Measurements from ENCODE around the gene PPP4C. TPM values are rescaled to one million over a fixed set of nuclear protein-coding genes. Genes with fewer than 3 reads are reported as not detected.

PPP4C gene
- total and polyA plus RNA-seq, 7 experiments from 2014 or later = 68.4 to 176 (median 104) TPM

- ChIA-PET POLR2A (interaction anchor here (0.9 to 10.4 kb wide), 10 partner anchors 11 to 323 kb away, joined by 3 to 216 read pairs (median 6); partner anchors contain the start of genes ALDOA, CORO1A and PPP4C), CTCF (interaction anchor here (0.8 to 1.0 kb wide), 2 partner anchors 40 to 88 kb away, joined by 3 read pairs; partner anchors contain the start of gene CORO1A)
- Mint-ChIP-seq H3K9me3 (peaks cover 0 to 40% (median 23%) of the 10 kb centered on the region in 11 donors), H3K27ac (peak overlapping the region; percentile 89 to 96 (median 92)), H3K27me3 (no peaks in the 10 kb centered on the region), H3K4me1 (peaks cover 27 to 49% (median 41%) of the 10 kb centered on the region in 7 donors), H3K4me3 (peak overlapping the region; percentile 80 to 96 (median 90)), H3K36me3 (peaks cover 8 to 41% (median 30%) of the 10 kb centered on the region in 5 donors)
- intact Hi-C loops (cut with micrococcal nuclease) = loop anchor here (1.0 to 10.0 kb wide), 10 partner anchors 20 to 599 kb away; partner anchors contain the start of genes MAPK3 (in 2 of the 2), ALDOA (in 1 of the 2), CORO1A (in 1 of the 2) and FBRS (in 1 of the 2)
- no peaks in the 10 kb centered on the region for H3K27me3 ChIP-seq (ENCODE audit: control insufficient read depth in 2 of 2, insufficient read depth in 2 of 2, low read length in 2 of 2)
- peaks cover 4 to 27% (median 5%) of the 10 kb centered on the region in 3 experiments for H3K9me3 ChIP-seq (ENCODE audit: control insufficient read depth in 2 of 3, low read length in 3 of 3)
- peak overlapping the region; percentile 76 for H3K4me3 ChIP-seq (ENCODE audit: low read length)
- no peak for ATAC-seq
- peaks cover 4 to 12% (median 7%) of the 10 kb centered on the region in 3 experiments for H3K36me3 ChIP-seq (ENCODE audit: control insufficient read depth in 2 of 3, insufficient read depth in 3 of 3, low read length in 3 of 3)
- peak in 6 of 9 donors; percentile 17 to 37 (median 34) for DNase-seq
- peaks cover 34 to 39% of the 10 kb centered on the region in 2 donors for H3K4me1 ChIP-seq (ENCODE audit: control insufficient read depth in 2 of 2, insufficient read depth in 2 of 2, low read length in 2 of 2)
- H3K27ac ChIP-seq (ENCODE audit: low read depth, low read length) = peak overlapping the region; percentile 78
These were observed 19.6 kb downstream of the PPP4C start for GRCh38 chr16:30095166-30096078.

GRCh38 chr16:30096105-30096861 is 20.5 kb downstream of the PPP4C start, which contains the start of gene YPEL3:
TSS of gene YPEL3 (minus strand) at chr16:30096213. CDS start at chr16:30095482, 731 bp downstream.
- Histone ChIP-seq H3K4me1 (ENCODE audit: control insufficient read depth in 2 of 2, insufficient read depth in 2 of 2, low read length in 2 of 2) (peaks cover 30 to 34% of the 10 kb centered on the region in 2 donors), H3K4me3 (ENCODE audit: low read length) (peak within 1 kb of the TSS; percentile 76), H3K36me3 (ENCODE audit: control insufficient read depth in 2 of 3, insufficient read depth in 3 of 3, low read length in 3 of 3) (peaks cover 4 to 12% (median 7%) of the 10 kb centered on the region in 3 experiments), H3K27ac (ENCODE audit: low read depth, low read length) (peak within 1 kb of the TSS; percentile 78), H3K9me3 (ENCODE audit: control insufficient read depth in 2 of 3, low read length in 3 of 3) (peaks cover 4 to 27% (median 5%) of the 10 kb centered on the region in 3 experiments), H3K27me3 (ENCODE audit: control insufficient read depth in 2 of 2, insufficient read depth in 2 of 2, low read length in 2 of 2) (no peaks in the 10 kb centered on the region)
- Mint-ChIP-seq H3K9me3 (peaks cover 0 to 43% (median 23%) of the 10 kb centered on the region in 11 donors), H3K27me3 (no peaks in the 10 kb centered on the region), H3K27ac (peak within 1 kb of the TSS; percentile 90 to 96 (median 94)), H3K36me3 (peaks cover 8 to 43% (median 32%) of the 10 kb centered on the region in 5 donors), H3K4me3 (peak within 1 kb of the TSS; percentile 80 to 96 (median 90)), H3K4me1 (peaks cover 27 to 46% (median 37%) of the 10 kb centered on the region in 7 donors)
- CTCF ChIA-PET = interaction anchor here (0.6 kb wide), 1 partner anchor 83 kb away, joined by 3 read pairs; no protein-coding TSS in a partner anchor
- peak; percentile 79 to 92 (median 88) for DNase-seq
- POLR2A ChIA-PET = interaction anchor here (0.9 to 10.4 kb wide), 7 partner anchors 10 to 322 kb away, joined by 3 to 216 read pairs (median 8); partner anchors contain the start of genes ALDOA, CORO1A and PPP4C
- ATAC-seq = peak; percentile 77
- intact Hi-C loops (cut with micrococcal nuclease) = loop anchor here (1.0 to 10.0 kb wide), 10 partner anchors 21 to 599 kb away; partner anchors contain the start of genes MAPK3 (in 2 of the 2), ALDOA (in 1 of the 2), CORO1A (in 1 of the 2) and FBRS (in 1 of the 2)

GRCh38 chr16:30096862-30097563 is 21.2 kb downstream of the PPP4C start:
- peak overlapping the region; percentile 52 for H3K4me3 ChIP-seq (ENCODE audit: low read length)
- Mint-ChIP-seq H3K27me3 (no peaks in the 10 kb centered on the region), H3K36me3 (peaks cover 8 to 46% (median 32%) of the 10 kb centered on the region in 5 donors), H3K4me1 (peaks cover 23 to 42% (median 31%) of the 10 kb centered on the region in 7 donors), H3K4me3 (peak overlapping the region; percentile 70 to 96 (median 82)), H3K27ac (peak overlapping the region; percentile 77 to 96 (median 94)), H3K9me3 (peaks cover 0 to 45% (median 25%) of the 10 kb centered on the region in 11 donors)
- peaks cover 4 to 12% (median 7%) of the 10 kb centered on the region in 3 experiments for H3K36me3 ChIP-seq (ENCODE audit: control insufficient read depth in 2 of 3, insufficient read depth in 3 of 3, low read length in 3 of 3)
- peak in 7 of 9 donors; percentile 39 to 53 (median 47) for DNase-seq
- intact Hi-C loops (cut with micrococcal nuclease) = loop anchor here (1.0 to 10.0 kb wide), 10 partner anchors 22 to 598 kb away; partner anchors contain the start of genes MAPK3 (in 2 of the 2), ALDOA (in 1 of the 2), CORO1A (in 1 of the 2) and FBRS (in 1 of the 2)
- H3K27me3 ChIP-seq (ENCODE audit: control insufficient read depth in 2 of 2, insufficient read depth in 2 of 2, low read length in 2 of 2) = no peaks in the 10 kb centered on the region
- POLR2A ChIA-PET = interaction anchor here (0.9 to 10.4 kb wide), 6 partner anchors 9 to 321 kb away, joined by 3 to 216 read pairs (median 84); partner anchors contain the start of genes ALDOA, CORO1A and PPP4C
- H3K27ac ChIP-seq (ENCODE audit: low read depth, low read length) = peak overlapping the region; percentile 71
- CTCF ChIA-PET = interaction anchor here (0.6 kb wide), 1 partner anchor 83 kb away, joined by 3 read pairs; no protein-coding TSS in a partner anchor
- peaks cover 26 to 33% of the 10 kb centered on the region in 2 donors for H3K4me1 ChIP-seq (ENCODE audit: control insufficient read depth in 2 of 2, insufficient read depth in 2 of 2, low read length in 2 of 2)
- no peak for ATAC-seq
- H3K9me3 ChIP-seq (ENCODE audit: control insufficient read depth in 2 of 3, low read length in 3 of 3) = peaks cover 4 to 27% (median 5%) of the 10 kb centered on the region in 3 experiments

GRCh38 chr16:30104090-30104489 is 28.3 kb downstream of the PPP4C start:
- intact Hi-C loops (cut with micrococcal nuclease) = no loop called here

GRCh38 chr16:30104492-30104891 is 28.7 kb downstream of the PPP4C start:
- intact Hi-C loops (cut with micrococcal nuclease) = no loop called here
- no peak for ATAC-seq
- ChIA-PET POLR2A (interaction anchor here (0.9 kb wide), 1 partner anchor 81 kb away, joined by 3 read pairs; no protein-coding TSS in a partner anchor), CTCF (no interaction called here)
- no peak overlapping the region for H3K27ac ChIP-seq (ENCODE audit: low read depth, low read length)
- H3K27ac Mint-ChIP-seq = peak overlapping the region in 1 of 9 donors; percentile 57
- no peaks in the 10 kb centered on the region for H3K9me3 ChIP-seq (ENCODE audit: control insufficient read depth in 2 of 3, low read length in 3 of 3)
- no peak overlapping the region for H3K4me3 Mint-ChIP-seq
- H3K36me3 ChIP-seq (ENCODE audit: control insufficient read depth in 2 of 3, insufficient read depth in 3 of 3, low read length in 3 of 3) = peaks cover 0 to 28% (median 0%) of the 10 kb centered on the region in 3 experiments
- no peaks in the 10 kb centered on the region for H3K27me3 Mint-ChIP-seq
- DNase-seq = no peak
- peaks cover 0 to 3% (median 0%) of the 10 kb centered on the region in 7 donors for H3K4me1 Mint-ChIP-seq
- no peak overlapping the region for H3K4me3 ChIP-seq (ENCODE audit: low read length)
- no peaks in the 10 kb centered on the region for H3K4me1 ChIP-seq (ENCODE audit: control insufficient read depth in 2 of 2, insufficient read depth in 2 of 2, low read length in 2 of 2)
- peaks cover 5 to 40% (median 21%) of the 10 kb centered on the region in 5 donors for H3K36me3 Mint-ChIP-seq
- peaks cover 0 to 21% (median 3%) of the 10 kb centered on the region in 11 donors for H3K9me3 Mint-ChIP-seq
- no peaks in the 10 kb centered on the region for H3K27me3 ChIP-seq (ENCODE audit: control insufficient read depth in 2 of 2, insufficient read depth in 2 of 2, low read length in 2 of 2)

More at GRCh38 chr16:30104090-30104489, 28.3 kb downstream of the PPP4C start:
- Mint-ChIP-seq H3K36me3 (peaks cover 5 to 40% (median 21%) of the 10 kb centered on the region in 5 donors), H3K4me1 (peaks cover 0 to 3% (median 0%) of the 10 kb centered on the region in 7 donors), H3K9me3 (peaks cover 0 to 22% (median 5%) of the 10 kb centered on the region in 11 donors), H3K27ac (peak overlapping the region in 3 of 9 donors; percentile 28 to 57 (median 28)), H3K4me3 (no peak overlapping the region), H3K27me3 (no peaks in the 10 kb centered on the region)
- CTCF ChIA-PET = interaction anchor here (1.0 kb wide), 1 partner anchor 12 kb away, joined by 6 read pairs; the partner anchor contains the start of gene TBX6
- no peak overlapping the region for H3K4me3 ChIP-seq (ENCODE audit: low read length)
- H3K27ac ChIP-seq (ENCODE audit: low read depth, low read length) = no peak overlapping the region
- no peaks in the 10 kb centered on the region for H3K9me3 ChIP-seq (ENCODE audit: control insufficient read depth in 2 of 3, low read length in 3 of 3)
- H3K27me3 ChIP-seq (ENCODE audit: control insufficient read depth in 2 of 2, insufficient read depth in 2 of 2, low read length in 2 of 2) = no peaks in the 10 kb centered on the region
- ATAC-seq = no peak
- H3K36me3 ChIP-seq (ENCODE audit: control insufficient read depth in 2 of 3, insufficient read depth in 3 of 3, low read length in 3 of 3) = peaks cover 0 to 28% (median 0%) of the 10 kb centered on the region in 3 experiments
- DNase-seq = no peak
- no peaks in the 10 kb centered on the region for H3K4me1 ChIP-seq (ENCODE audit: control insufficient read depth in 2 of 2, insufficient read depth in 2 of 2, low read length in 2 of 2)
- POLR2A ChIA-PET = interaction anchor here (0.6 to 0.9 kb wide), 2 partner anchors 69 to 81 kb away, joined by 3 to 4 read pairs; no protein-coding TSS in a partner anchor
